AG08396 (cell line): Measurements from ENCODE around the gene CCDC138.

Experiments
- DNase-seq: peaks from one replicate; pipeline ENCODE4 v3.0.0; 2012; ENCODE audit warnings: low spot score, mixed read lengths

Gene CCDC138

GRCh38 chr2:108918941-108919341 is 132.4 kb downstream of the CCDC138 start:
- DNase-seq = no peak

- no peak for DNase-seq
Observed at GRCh38 chr2:108919571-108920373, 133.2 kb downstream of the CCDC138 start.

- DNase-seq = no peak
Observed at GRCh38 chr2:108920686-108921085, 134.1 kb downstream of the CCDC138 start.

GRCh38 chr2:108921096-108922030 is 134.8 kb downstream of the CCDC138 start:
- DNase-seq = no peak

GRCh38 chr2:108922141-108922915 is 135.8 kb downstream of the CCDC138 start:
- DNase-seq = peak; percentile 27

GRCh38 chr2:108923019-108923700 is 136.6 kb downstream of the CCDC138 start:
- DNase-seq = no peak

- DNase-seq = no peak
Observed at GRCh38 chr2:108923736-108924579, 137.4 kb downstream of the CCDC138 start.

- no peak for DNase-seq
Observed at GRCh38 chr2:108924580-108925251, 138.1 kb downstream of the CCDC138 start.

- no peak for DNase-seq
Observed at GRCh38 chr2:108925286-108925685, 138.7 kb downstream of the CCDC138 start.

GRCh38 chr2:108925735-108926134 is 139.2 kb downstream of the CCDC138 start:
- no peak for DNase-seq
